Measurements from ENCODE around the gene BTLA. TPM values are rescaled to one million over a fixed set of nuclear protein-coding genes. Genes with fewer than 3 reads are reported as not detected.
"Not testable (repeated sequence)": the region's sequence is repeated elsewhere in the genome, so short reads cannot be mapped to it uniquely, and the experiment has no call there.

BTLA gene
- total and polyA plus RNA-seq, 5 experiments from 2014 or later: 5.5 to 18.5 (median 13.8) TPM

GRCh38 chr3:112508261-112508660, 9.0 kb upstream of the BTLA start:
- peaks cover 0 to 6% (median 3%) of the 10 kb centered on the region in 9 donors for H3K9me3 Mint-ChIP-seq
- POLR2A ChIA-PET: no interaction called here
- no peak for ATAC-seq
- H3K27me3 Mint-ChIP-seq: no peaks in the 10 kb centered on the region
- no peak for DNase-seq
- peaks cover 3 to 56% (median 19%) of the 10 kb centered on the region in 4 donors for H3K4me1 Mint-ChIP-seq
- no peak overlapping the region for H3K4me3 Mint-ChIP-seq
- H3K27ac Mint-ChIP-seq: peak overlapping the region in 3 of 10 donors; percentile 35 to 74 (median 38)
- H3K36me3 Mint-ChIP-seq: peaks cover 0 to 7% (median 3%) of the 10 kb centered on the region in 3 donors

- DNase-seq (no peak), ATAC-seq (no peak)
- H3K27ac Mint-ChIP-seq: peak overlapping the region in 1 of 10 donors; percentile 76
- H3K27me3 Mint-ChIP-seq: no peaks in the 10 kb centered on the region
- H3K9me3 Mint-ChIP-seq: peaks cover 0 to 4% (median 0%) of the 10 kb centered on the region in 9 donors
- H3K4me3 Mint-ChIP-seq: no peak overlapping the region
- no peaks in the 10 kb centered on the region for H3K36me3 Mint-ChIP-seq
- POLR2A ChIA-PET: no interaction called here
- peaks cover 3 to 64% (median 22%) of the 10 kb centered on the region in 4 donors for H3K4me1 Mint-ChIP-seq
Measured at GRCh38 chr3:112505907-112506306, 6.6 kb upstream of the BTLA start.

GRCh38 chr3:112504123-112504522, 4.9 kb upstream of the BTLA start:
- H3K27ac Mint-ChIP-seq: peak overlapping the region in 1 of 10 donors; percentile 36
- DNase-seq: no peak
- no peaks in the 10 kb centered on the region for H3K36me3 Mint-ChIP-seq
- POLR2A ChIA-PET: interaction anchor here (0.9 kb wide), 1 partner anchor 12 kb away, joined by 3 read pairs; no protein-coding TSS in a partner anchor
- H3K4me3 Mint-ChIP-seq: peak overlapping the region in 1 of 10 donors; percentile 21
- H3K4me1 Mint-ChIP-seq: peaks cover 9 to 73% (median 37%) of the 10 kb centered on the region in 4 donors
- peaks cover 0 to 4% (median 0%) of the 10 kb centered on the region in 9 donors for H3K9me3 Mint-ChIP-seq
- H3K27me3 Mint-ChIP-seq: no peaks in the 10 kb centered on the region
- ATAC-seq: no peak

- H3K27ac Mint-ChIP-seq: peak overlapping the region in 1 of 10 donors; percentile 36
- POLR2A ChIA-PET: interaction anchor here (0.9 kb wide), 1 partner anchor 13 kb away, joined by 3 read pairs; no protein-coding TSS in a partner anchor
- H3K36me3 Mint-ChIP-seq: no peaks in the 10 kb centered on the region
- peaks cover 9 to 66% (median 35%) of the 10 kb centered on the region in 4 donors for H3K4me1 Mint-ChIP-seq
- ATAC-seq: no peak
- H3K9me3 Mint-ChIP-seq: peaks cover 0 to 4% (median 0%) of the 10 kb centered on the region in 9 donors
- peak overlapping the region in 1 of 10 donors; percentile 30 for H3K4me3 Mint-ChIP-seq
- no peaks in the 10 kb centered on the region for H3K27me3 Mint-ChIP-seq
- no peak for DNase-seq
Measured at GRCh38 chr3:112503304-112503972, 4.2 kb upstream of the BTLA start.

- H3K36me3 Mint-ChIP-seq: peaks cover 0 to 6% (median 0%) of the 10 kb centered on the region in 3 donors
- peak overlapping the region in 2 of 10 donors; percentile 8 to 94 for H3K4me3 Mint-ChIP-seq
- peak overlapping the region in 8 of 10 donors; percentile 74 to 98 (median 91) for H3K27ac Mint-ChIP-seq
- POLR2A ChIA-PET: interaction anchor here (1.3 to 2.1 kb wide), 4 partner anchors 14 to 167 kb away, joined by 4 to 7 read pairs (median 6); partner anchors contain the start of gene CD200
- H3K27me3 Mint-ChIP-seq: no peaks in the 10 kb centered on the region
- DNase-seq: no peak
- H3K9me3 Mint-ChIP-seq: peaks cover 0 to 4% (median 0%) of the 10 kb centered on the region in 9 donors
- ATAC-seq: no peak
- H3K4me1 Mint-ChIP-seq: peaks cover 11 to 67% (median 39%) of the 10 kb centered on the region in 4 donors
Measured at GRCh38 chr3:112500621-112501020, 1.3 kb upstream of the BTLA start.

GRCh38 chr3:112497897-112498548, 1.2 kb downstream of the BTLA start:
- ATAC-seq: no peak
- H3K36me3 Mint-ChIP-seq: peaks cover 5 to 24% (median 8%) of the 10 kb centered on the region in 3 donors
- peaks cover 0 to 8% (median 0%) of the 10 kb centered on the region in 9 donors for H3K9me3 Mint-ChIP-seq
- DNase-seq: no peak
- peak overlapping the region; percentile 82 to 99 (median 92) for H3K27ac Mint-ChIP-seq
- POLR2A ChIA-PET: interaction anchor here (0.7 to 1.9 kb wide), 6 partner anchors 31 to 426 kb away, joined by 3 to 12 read pairs (median 7); partner anchors contain the start of gene CD200
- no peaks in the 10 kb centered on the region for H3K27me3 Mint-ChIP-seq
- H3K4me3 Mint-ChIP-seq: peak overlapping the region; percentile 91 to 98 (median 96)
- peaks cover 21 to 70% (median 65%) of the 10 kb centered on the region in 4 donors for H3K4me1 Mint-ChIP-seq

GRCh38 chr3:112496366-112497067, 2.8 kb downstream of the BTLA start:
- DNase-seq: peak in 2 of 10 donors; percentile 22 to 28
- Mint-ChIP-seq H3K36me3 (peaks cover 5 to 28% (median 8%) of the 10 kb centered on the region in 3 donors), H3K4me1 (peaks cover 31 to 80% (median 78%) of the 10 kb centered on the region in 4 donors), H3K27me3 (no peaks in the 10 kb centered on the region), H3K9me3 (peaks cover 0 to 8% (median 0%) of the 10 kb centered on the region in 9 donors), H3K4me3 (peak overlapping the region; percentile 75 to 98 (median 85)), H3K27ac (peak overlapping the region; percentile 63 to 98 (median 78))
- POLR2A ChIA-PET: interaction anchor here (0.8 to 1.3 kb wide), 2 partner anchors 13 to 425 kb away, joined by 3 read pairs; no protein-coding TSS in a partner anchor
- peak; percentile 23 to 54 for ATAC-seq

GRCh38 chr3:112494448-112494767, 4.9 kb downstream of the BTLA start:
- POLR2A ChIA-PET: not testable (repeated sequence)
- peak overlapping the region in 9 of 10 donors; percentile 5 to 98 (median 36) for H3K4me3 Mint-ChIP-seq

GRCh38 chr3:112492124-112492523, 7.1 kb downstream of the BTLA start:
- no peak for DNase-seq
- H3K9me3 Mint-ChIP-seq: peaks cover 0 to 8% (median 0%) of the 10 kb centered on the region in 9 donors
- H3K4me3 Mint-ChIP-seq: peak overlapping the region in 7 of 10 donors; percentile 27 to 65 (median 48)
- H3K27me3 Mint-ChIP-seq: no peaks in the 10 kb centered on the region
- H3K27ac Mint-ChIP-seq: peak overlapping the region; percentile 29 to 98 (median 66)
- peaks cover 41 to 89% (median 88%) of the 10 kb centered on the region in 4 donors for H3K4me1 Mint-ChIP-seq
- no peak for ATAC-seq
- H3K36me3 Mint-ChIP-seq: peaks cover 5 to 43% (median 21%) of the 10 kb centered on the region in 3 donors
- POLR2A ChIA-PET: interaction anchor here (0.6 kb wide), 1 partner anchor 9 kb away, joined by 4 read pairs; no protein-coding TSS in a partner anchor

More at GRCh38 chr3:112494448-112494767, 4.9 kb downstream of the BTLA start:
- H3K9me3 Mint-ChIP-seq, DNase-seq, ATAC-seq, H3K27me3 Mint-ChIP-seq: not testable (repeated sequence)
- Mint-ChIP-seq H3K27ac (peak overlapping the region; percentile 38 to 98 (median 79)), H3K36me3 (peaks cover 5 to 30% (median 8%) of the 10 kb centered on the region in 3 donors), H3K4me1 (peaks cover 39 to 85% (median 82%) of the 10 kb centered on the region in 4 donors)

GRCh38 chr3:112491373-112491772, 7.9 kb downstream of the BTLA start:
- peaks cover 0 to 8% (median 0%) of the 10 kb centered on the region in 9 donors for H3K9me3 Mint-ChIP-seq
- no peaks in the 10 kb centered on the region for H3K27me3 Mint-ChIP-seq
- H3K27ac Mint-ChIP-seq: peak overlapping the region; percentile 4 to 98 (median 74)
- ATAC-seq: no peak
- peaks cover 40 to 88% (median 82%) of the 10 kb centered on the region in 4 donors for H3K4me1 Mint-ChIP-seq
- POLR2A ChIA-PET: no interaction called here
- H3K4me3 Mint-ChIP-seq: peak overlapping the region in 9 of 10 donors; percentile 21 to 68 (median 57)
- H3K36me3 Mint-ChIP-seq: peaks cover 5 to 46% (median 21%) of the 10 kb centered on the region in 3 donors
- no peak for DNase-seq

- H3K27ac Mint-ChIP-seq: peak overlapping the region; percentile 63 to 98 (median 80)
- H3K9me3 Mint-ChIP-seq: peaks cover 0 to 8% (median 0%) of the 10 kb centered on the region in 9 donors
- H3K27me3 Mint-ChIP-seq: no peaks in the 10 kb centered on the region
- peaks cover 33 to 75% (median 70%) of the 10 kb centered on the region in 4 donors for H3K4me1 Mint-ChIP-seq
- DNase-seq: no peak
- no peak for ATAC-seq
- peak overlapping the region in 9 of 10 donors; percentile 20 to 70 (median 62) for H3K4me3 Mint-ChIP-seq
- POLR2A ChIA-PET: interaction anchor here (0.9 to 1.2 kb wide), 2 partner anchors 17 to 25 kb away, joined by 3 to 4 read pairs; no protein-coding TSS in a partner anchor
- peaks cover 5 to 42% (median 23%) of the 10 kb centered on the region in 3 donors for H3K36me3 Mint-ChIP-seq
Measured at GRCh38 chr3:112489674-112490479, 9.4 kb downstream of the BTLA start.
